Endodermal cell (in vitro differentiated cells): ENCODE measurements around the gene SDHC. TPM values are rescaled to one million over a fixed set of nuclear protein-coding genes. Genes with fewer than 3 reads are reported as not detected.

Experiments used
- DNase-seq: peaks from one replicate; pipeline ENCODE4 v3.0.0-alpha.2; 2017
- H3K27ac ChIP-seq: 2 replicates; pipeline ENCODE4 v1.5.1; 2013; ENCODE audit warnings: mild to moderate bottlenecking, low read depth, low read length, moderate library complexity
- H3K27me3 ChIP-seq: 2 replicates; pipeline ENCODE4 v1.6.1; 2013; ENCODE audit warnings: mild to moderate bottlenecking, low read length, moderate library complexity; ENCODE audit not compliant: insufficient read depth, control insufficient read depth, poor library complexity, severe bottlenecking
- H3K36me3 ChIP-seq: 2 replicates; pipeline ENCODE4 v1.7.0; 2013; ENCODE audit warnings: mild to moderate bottlenecking, low read length, moderate library complexity; ENCODE audit not compliant: control insufficient read depth, insufficient read depth
- H3K4me1 ChIP-seq: one replicate; pipeline ENCODE4 v1.7.0; 2013; ENCODE audit warnings: low read length; ENCODE audit not compliant: control insufficient read depth, insufficient read depth
- H3K4me3 ChIP-seq: 2 replicates; pipeline ENCODE4 v1.5.1; 2013; ENCODE audit warnings: mild to moderate bottlenecking, low read length, moderate library complexity
- H3K9ac ChIP-seq: 2 replicates; pipeline ENCODE4 v1.6.1; 2013; ENCODE audit warnings: mild to moderate bottlenecking, low read length, moderate library complexity; ENCODE audit not compliant: poor library complexity, severe bottlenecking; ENCODE audit errors: extremely low read depth
- H3K9me3 ChIP-seq: 2 replicates; pipeline ENCODE4 v1.6.1; 2013; ENCODE audit warnings: mild to moderate bottlenecking, low read length, moderate library complexity; ENCODE audit not compliant: control insufficient read depth
- H3K27ac Mint-ChIP-seq: 2 replicates; pipeline ENCODE4 v1.8.0; 2020; ENCODE audit warnings: mixed read lengths
- H3K27me3 Mint-ChIP-seq: 2 replicates; pipeline ENCODE4 v1.8.0; 2021; ENCODE audit warnings: mild to moderate bottlenecking, mixed read lengths; ENCODE audit not compliant: insufficient read depth
- H3K36me3 Mint-ChIP-seq: 2 replicates; pipeline ENCODE4 v1.8.0; 2020; ENCODE audit warnings: low read depth, mixed read lengths
- H3K4me1 Mint-ChIP-seq: 2 replicates; pipeline ENCODE4 v1.8.0; 2020; ENCODE audit warnings: mixed read lengths
- H3K4me3 Mint-ChIP-seq: 2 replicates; pipeline ENCODE4 v1.8.0; 2020; ENCODE audit warnings: mild to moderate bottlenecking, moderate library complexity, mixed read lengths
- H3K9me3 Mint-ChIP-seq: 2 replicates; pipeline ENCODE4 v1.8.0; 2020; ENCODE audit warnings: mild to moderate bottlenecking, mixed read lengths
- CTCF ChIP-seq: fragments of 200-600 bp; sonication (generic); conservative IDR thresholded peaks from 2 replicates; pipeline ENCODE4 v1.5.0; 2021; ENCODE audit warnings: antibody characterized with exemption, mild to moderate bottlenecking
- WGBS, 2 experiments: methylation state at CpG; one replicate each; pipeline versions ENCODE4 v1.1.5 to v1.1.7; 2013; ENCODE audit warnings: missing lambda C conversion rate in 2 of 2, mixed read lengths in 1 of 2; ENCODE audit not compliant: insufficient coverage in 1 of 2, insufficient read length in 1 of 2; 5-methylcytosine and 5-hydroxymethylcytosine counted together
- long read RNA-seq, 4 experiments: library from polyadenylated mRNA in 2 of 4; library from RNA in 1 of 4; library from capped mRNA in 1 of 4; stranded (forward) in 3 of 4; unstranded in 1 of 4; transcript quantifications; one replicate each; pipeline ENCODE4 v2.0.0, GENCODE V29; 2020 to 2021; ENCODE audit warnings: inconsistent platforms in 1 of 4
- polyA plus RNA-seq, 2 experiments: library from polyadenylated mRNA; stranded (reverse); fragments of 50-300 nt; gene quantifications; one replicate each; pipeline ENCODE4 v1.2.3, GENCODE V29; 2013
- total RNA-seq, 2 donors: library from RNA; stranded (reverse); fragmentation: NEBNext Ultra II Directional in 1 of 2; extraction: Animal tissue kit (Norgen Biotek cat#: 25700) in 1 of 2; gene quantifications; 2 replicates in 1 of 2; 3 replicates in 1 of 2; pipeline ENCODE4 v1.2.1, GENCODE V29; 2021

SDHC gene
- 100 to 1,000 TPM; 270 to 296 TPM for total RNA-seq
- polyA plus RNA-seq (2013, experiment 1 of 2), result 206 TPM
- 181 TPM for polyA plus RNA-seq (2013, experiment 2 of 2)
- long read RNA-seq, experiment 1, full-length matches to known transcripts, result 72 of 117 reads
- long read RNA-seq, experiment 1, partial matches to known transcripts, result 23 of 117 reads
- long read RNA-seq, experiment 1, other reads (novel, unspliced or antisense), result 22 of 117 reads
- long read RNA-seq, experiment 2, full-length matches to known transcripts, result 141 of 166 reads
- long read RNA-seq, experiment 2, partial matches to known transcripts, result 6 of 166 reads
- long read RNA-seq, experiment 2, other reads (novel, unspliced or antisense), result 19 of 166 reads
- long read RNA-seq, experiment 3, full-length matches to known transcripts, result 156 of 167 reads
- long read RNA-seq, experiment 3, partial matches to known transcripts, result 2 of 167 reads
- long read RNA-seq, experiment 3, other reads (novel, unspliced or antisense), result 9 of 167 reads
- long read RNA-seq, experiment 4, full-length matches to known transcripts, result 375 of 390 reads
- long read RNA-seq, experiment 4, partial matches to known transcripts, result 5 of 390 reads
- long read RNA-seq, experiment 4, other reads (novel, unspliced or antisense), result 10 of 390 reads

GRCh38 chr1:161314201-161314981 lies at the start of gene SDHC:
SDHC (plus strand) TSS chr1:161314381; CDS start chr1:161314406, 25 bp downstream.
- H3K4me3 ChIP-seq, result peak within 1 kb of the TSS; percentile 89
- H3K27me3 Mint-ChIP-seq, result peaks cover 4% of the 10 kb centered on the region
- TF ChIP-seq CTCF, result peak; percentile 72
- peaks cover 21% of the 10 kb centered on the region for H3K4me1 Mint-ChIP-seq
- no peaks in the 10 kb centered on the region for H3K9me3 Mint-ChIP-seq
- WGBS, 2 experiments, result 0% methylated on average over 18 to 45 of the region's 45 CpGs
- peak within 1 kb of the TSS; percentile 77 for H3K27ac ChIP-seq
- no peaks in the 10 kb centered on the region for H3K27me3 ChIP-seq
- peak within 1 kb of the TSS; percentile 98 for H3K4me3 Mint-ChIP-seq
- H3K9me3 ChIP-seq, result no peaks in the 10 kb centered on the region
- H3K27ac Mint-ChIP-seq, result peak within 1 kb of the TSS; percentile 100
- H3K9ac ChIP-seq, result peak within 1 kb of the TSS; percentile 98
- H3K4me1 ChIP-seq, result no peaks in the 10 kb centered on the region
- peaks cover 6% of the 10 kb centered on the region for H3K36me3 Mint-ChIP-seq
- peaks cover 7% of the 10 kb centered on the region for H3K36me3 ChIP-seq
- peak; percentile 97 for DNase-seq

GRCh38 chr1:161265305-161265704 lies 48.9 kb upstream of the SDHC start:
- no peaks in the 10 kb centered on the region for H3K36me3 ChIP-seq
- Mint-ChIP-seq H3K27ac (no peak overlapping the region), H3K4me1 (peaks cover 30% of the 10 kb centered on the region), H3K4me3 (no peak overlapping the region), H3K27me3 (peaks cover 27% of the 10 kb centered on the region), H3K36me3 (no peaks in the 10 kb centered on the region), H3K9me3 (no peaks in the 10 kb centered on the region)
- DNase-seq, result no peak
- 81 to 93% methylated on average over 5 of the region's 5 CpGs for WGBS, 2 experiments
- H3K27me3 ChIP-seq, result peaks cover 15% of the 10 kb centered on the region
- no peak overlapping the region for H3K27ac ChIP-seq
- peaks cover 14% of the 10 kb centered on the region for H3K4me1 ChIP-seq
- TF ChIP-seq CTCF, result no peak
- H3K9ac ChIP-seq, result no peak overlapping the region
- no peaks in the 10 kb centered on the region for H3K9me3 ChIP-seq
- no peak overlapping the region for H3K4me3 ChIP-seq

GRCh38 chr1:161266202-161266601 lies 48.0 kb upstream of the SDHC start:
- peaks cover 18% of the 10 kb centered on the region for H3K27me3 Mint-ChIP-seq
- no peak overlapping the region for H3K4me3 ChIP-seq
- no peak overlapping the region for H3K4me3 Mint-ChIP-seq
- DNase-seq, result no peak
- H3K27ac Mint-ChIP-seq, result no peak overlapping the region
- H3K27me3 ChIP-seq, result peaks cover 6% of the 10 kb centered on the region
- H3K9ac ChIP-seq, result no peak overlapping the region
- H3K4me1 ChIP-seq, result peaks cover 10% of the 10 kb centered on the region
- WGBS, 2 experiments, result 76% methylated on average over 3 of the region's 3 CpGs; no CpG with 5 or more reads in 1 of the 2 experiments
- TF ChIP-seq CTCF, result no peak
- no peaks in the 10 kb centered on the region for H3K36me3 ChIP-seq
- H3K27ac ChIP-seq, result no peak overlapping the region
- peaks cover 21% of the 10 kb centered on the region for H3K4me1 Mint-ChIP-seq
- no peaks in the 10 kb centered on the region for H3K36me3 Mint-ChIP-seq
- H3K9me3 Mint-ChIP-seq, result no peaks in the 10 kb centered on the region
- H3K9me3 ChIP-seq, result no peaks in the 10 kb centered on the region
